Gastroesophageal sphincter (tissue), 4 donors: Measurements from ENCODE around the gene DNAJC22. TPM values are rescaled to one million over a fixed set of nuclear protein-coding genes. Genes with fewer than 3 reads are reported as not detected.

ENCODE experiments used
- ATAC-seq: fragments of 150-250 bp; one replicate; pipeline ENCODE4 v1.9.1; 2016; ENCODE audit warnings: mild to moderate bottlenecking, moderate library complexity
- H3K27ac ChIP-seq, 4 donors: fragments of 200-600 bp; sonication (generic) in 3 of 4; 1 replicate in 3 of 4; 2 replicates in 1 of 4; pipeline ENCODE4 v1.5.1; 2016 to 2019
- H3K27me3 ChIP-seq: fragments of 200-600 bp; sonication (generic); one replicate; pipeline ENCODE4 v1.5.1; 2019
- H3K36me3 ChIP-seq, 2 donors: fragments of 200-600 bp; sonication (generic); one replicate each; pipeline ENCODE4 v1.5.1; 2019; ENCODE audit warnings: control low read depth in 1 of 2
- H3K4me1 ChIP-seq, 3 donors: fragments of 200-600 bp; sonication (generic); 1 replicate in 2 of 3; 2 replicates in 1 of 3; pipeline ENCODE4 v1.5.1; 2016 to 2019; ENCODE audit warnings: control low read depth in 2 of 3
- H3K4me3 ChIP-seq, 2 donors: fragments of 200-600 bp; sonication (generic); one replicate each; pipeline ENCODE4 v1.5.1; 2019; ENCODE audit warnings: mild to moderate bottlenecking in 1 of 2, moderate library complexity in 1 of 2
- H3K9me3 ChIP-seq, 3 donors: fragments of 200-600 bp; sonication (generic); one replicate each; pipeline ENCODE4 v1.5.1; 2017 to 2019; ENCODE audit warnings: control low read depth in 2 of 3
- CTCF ChIP-seq, 4 experiments: fragments of 200-600 bp in 2 of 4; fragments of 450-650 bp in 2 of 4; sonication (generic) in 1 of 4; IDR thresholded peaks; one replicate each; pipeline ENCODE4 v1.5.1; 2017 to 2019; ENCODE audit warnings: antibody characterized with exemption in 4 of 4, mild to moderate bottlenecking in 2 of 4, moderate library complexity in 2 of 4
- EP300 ChIP-seq: sonication (generic); formaldehyde crosslinking; IDR thresholded peaks from one replicate; pipeline ENCODE4 v1.6.1; 2017; ENCODE audit warnings: antibody characterized with exemption, mild to moderate bottlenecking
- POLR2A ChIP-seq, 2 donors: fragments of 450-650 bp; IDR thresholded peaks; one replicate each; pipeline ENCODE4 v1.6.1; 2017; ENCODE audit warnings: antibody characterized with exemption in 2 of 2, mild to moderate bottlenecking in 2 of 2, moderate library complexity in 1 of 2
- POLR2AphosphoS5 ChIP-seq: sonication (generic); formaldehyde crosslinking; IDR thresholded peaks from one replicate; pipeline ENCODE4 v1.6.1; 2017; ENCODE audit warnings: antibody characterized with exemption
- WGBS, 2 donors: methylation state at CpG; one replicate each; pipeline ENCODE4 v1.1.5; 2018; ENCODE audit warnings: low coverage in 1 of 2; 5-methylcytosine and 5-hydroxymethylcytosine counted together
- total RNA-seq, 4 donors: library from RNA; depleted of rRNA; stranded (reverse); fragments of >200 nt; gene quantifications; one replicate each; pipeline ENCODE4 v1.1.0, GENCODE V29; 2016

DNAJC22 gene
- total RNA-seq, 4 donors from 2014 or later = 0.08 to 0.40 TPM; not detected in 2

GRCh38 chr12:49358483-49359141 lies 11.9 kb downstream of the DNAJC22 start:
- WGBS, 2 donors = 9 to 17% methylated on average over 7 of the region's 7 CpGs
- TF ChIP-seq CTCF (IDR thresholded peaks at IDR 0.05) (peak; percentile 48 to 82 (median 63)), POLR2A (IDR thresholded peaks at IDR 0.05) (no peak), EP300 (no peak), POLR2AphosphoS5 (no peak)
- H3K9me3 ChIP-seq = no peaks in the 10 kb centered on the region

GRCh38 chr12:49359671-49360070 lies 13.0 kb downstream of the DNAJC22 start:
- peaks cover 0 to 7% (median 0%) of the 10 kb centered on the region in 3 donors for H3K4me1 ChIP-seq

More at GRCh38 chr12:49358483-49359141, 11.9 kb downstream of the DNAJC22 start:
- Histone ChIP-seq H3K4me1 (peaks cover 0 to 7% (median 0%) of the 10 kb centered on the region in 3 donors), H3K27ac (no peak overlapping the region), H3K4me3 (no peak overlapping the region), H3K27me3 (peaks cover 39% of the 10 kb centered on the region), H3K36me3 (no peaks in the 10 kb centered on the region)
- ATAC-seq = peak; percentile 67

GRCh38 chr12:49362077-49362476 lies 15.4 kb downstream of the DNAJC22 start:
- Histone ChIP-seq H3K27me3 (peaks cover 18% of the 10 kb centered on the region), H3K4me3 (no peak overlapping the region), H3K4me1 (peaks cover 0 to 18% (median 0%) of the 10 kb centered on the region in 3 donors), H3K27ac (no peak overlapping the region), H3K36me3 (no peaks in the 10 kb centered on the region), H3K9me3 (no peaks in the 10 kb centered on the region)
- WGBS, 2 donors = 70 to 100% methylated on average over 1 of the region's 1 CpG
- no peak for TF ChIP-seq POLR2AphosphoS5
- no peak for TF ChIP-seq CTCF (IDR thresholded peaks at IDR 0.05)
- no peak for TF ChIP-seq POLR2A (IDR thresholded peaks at IDR 0.05)
- TF ChIP-seq EP300 = no peak
- no peak for ATAC-seq

More at GRCh38 chr12:49359671-49360070, 13.0 kb downstream of the DNAJC22 start:
- no peak overlapping the region for H3K27ac ChIP-seq
- H3K27me3 ChIP-seq = peaks cover 30% of the 10 kb centered on the region
- no peaks in the 10 kb centered on the region for H3K36me3 ChIP-seq
- no peak overlapping the region for H3K4me3 ChIP-seq
- TF ChIP-seq POLR2A (IDR thresholded peaks at IDR 0.05) = no peak
- no peak for TF ChIP-seq EP300
- TF ChIP-seq POLR2AphosphoS5 = no peak
- no peak for TF ChIP-seq CTCF (IDR thresholded peaks at IDR 0.05)
- WGBS, 2 donors = 73% methylated on average over 7 of the region's 7 CpGs; no CpG with 5 or more reads in 1 of the 2 donors
- no peaks in the 10 kb centered on the region for H3K9me3 ChIP-seq
- no peak for ATAC-seq

GRCh38 chr12:49364989-49365388 lies 18.3 kb downstream of the DNAJC22 start:
- H3K27ac ChIP-seq = no peak overlapping the region
- H3K9me3 ChIP-seq = no peaks in the 10 kb centered on the region
- TF ChIP-seq POLR2A (IDR thresholded peaks at IDR 0.05) (no peak), POLR2AphosphoS5 (no peak), EP300 (no peak), CTCF (IDR thresholded peaks at IDR 0.05) (no peak)
- peaks cover 0 to 34% (median 13%) of the 10 kb centered on the region in 3 donors for H3K4me1 ChIP-seq
- 80 to 82% methylated on average over 1 of the region's 1 CpG for WGBS, 2 donors
- H3K4me3 ChIP-seq = no peak overlapping the region
- H3K27me3 ChIP-seq = peaks cover 6% of the 10 kb centered on the region
- ATAC-seq = no peak
- no peaks in the 10 kb centered on the region for H3K36me3 ChIP-seq

GRCh38 chr12:49365542-49365941 lies 18.9 kb downstream of the DNAJC22 start:
- TF ChIP-seq POLR2AphosphoS5 = no peak
- TF ChIP-seq POLR2A (IDR thresholded peaks at IDR 0.05) = no peak
- Histone ChIP-seq H3K9me3 (no peaks in the 10 kb centered on the region), H3K36me3 (no peaks in the 10 kb centered on the region), H3K4me1 (peaks cover 0 to 34% (median 13%) of the 10 kb centered on the region in 3 donors), H3K27me3 (peaks cover under 1% of the 10 kb centered on the region), H3K4me3 (no peak overlapping the region), H3K27ac (peak overlapping the region in 1 of 4 donors; percentile 94)
- no peak for ATAC-seq
- WGBS, 2 donors = 74 to 88% methylated on average over 4 of the region's 5 CpGs
